Measurements from ENCODE around the gene MADCAM1. TPM values are rescaled to one million over a fixed set of nuclear protein-coding genes. Genes with fewer than 3 reads are reported as not detected.

The MADCAM1 gene
- total RNA-seq, 1 donor from 2014 or later: 0.40 TPM

DNA sequence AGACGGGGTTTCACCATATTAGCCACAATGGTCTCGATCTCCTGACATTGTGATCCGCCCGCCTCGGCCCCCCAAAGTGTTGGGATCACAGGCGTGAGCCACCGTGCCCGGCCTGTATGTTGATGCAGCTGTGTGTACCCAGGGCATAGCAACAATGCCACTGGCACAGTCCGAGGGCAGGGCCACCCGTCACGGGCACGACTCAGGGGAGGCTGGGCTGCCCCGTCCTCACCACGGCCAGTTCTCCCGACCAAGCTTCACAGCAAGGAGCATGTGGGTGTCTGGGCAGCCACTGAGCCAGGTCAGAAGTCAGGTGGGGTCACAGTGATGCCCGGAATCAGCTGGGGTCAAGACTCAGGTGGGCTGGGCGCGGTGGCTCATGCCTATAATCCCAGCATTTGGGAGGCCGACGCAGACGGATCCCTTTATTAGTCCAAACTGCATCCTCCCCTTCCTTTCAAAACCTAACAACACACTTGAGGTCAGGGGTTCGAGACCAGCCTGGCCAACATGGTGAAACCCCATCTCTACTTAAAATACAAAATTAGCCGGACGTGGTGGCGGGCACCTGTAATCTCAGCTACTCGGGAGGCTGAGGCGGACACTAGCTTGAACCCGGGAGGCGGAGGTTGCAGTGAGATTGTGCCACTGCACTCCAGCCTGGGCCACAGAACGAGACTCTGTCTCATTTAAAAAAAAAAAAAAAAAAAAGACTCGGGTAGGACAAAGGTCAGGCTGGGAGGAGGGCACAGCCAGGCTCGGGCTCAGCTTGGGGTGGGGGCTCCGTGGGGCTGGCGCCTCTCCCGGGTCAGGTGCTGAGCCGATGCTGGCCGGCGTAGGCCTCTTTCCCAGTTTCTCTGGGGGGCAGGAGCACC lies 34.1 kb downstream of the MADCAM1 start:
- ChIA-PET POLR2A (interaction anchor here (1.0 to 1.5 kb wide), 2 partner anchors 11 to 20 kb away, joined by 10 to 23 read pairs; no protein-coding TSS in a partner anchor), CTCF (interaction anchor here (1.2 to 1.9 kb wide), 2 partner anchors 19 to 24 kb away, joined by 5 to 11 read pairs; no protein-coding TSS in a partner anchor)
- DNase-seq: no peak
- intact Hi-C loops (cut with micrococcal nuclease): loop anchor here (1.0 to 2.0 kb wide), 4 partner anchors 23 to 266 kb away; partner anchors contain the start of genes PTBP1 and TPGS1
- Mint-ChIP-seq H3K4me1 (peaks cover 18% of the 10 kb centered on the region), H3K27ac (peak overlapping the region; percentile 77), H3K36me3 (ENCODE audit: low read depth) (no peaks in the 10 kb centered on the region), H3K27me3 (peaks cover 4% of the 10 kb centered on the region), H3K9me3 (no peaks in the 10 kb centered on the region), H3K4me3 (peak overlapping the region; percentile 85)
- no peak for ATAC-seq (ENCODE audit: low read depth)
- TF ChIP-seq, protein P1, sequence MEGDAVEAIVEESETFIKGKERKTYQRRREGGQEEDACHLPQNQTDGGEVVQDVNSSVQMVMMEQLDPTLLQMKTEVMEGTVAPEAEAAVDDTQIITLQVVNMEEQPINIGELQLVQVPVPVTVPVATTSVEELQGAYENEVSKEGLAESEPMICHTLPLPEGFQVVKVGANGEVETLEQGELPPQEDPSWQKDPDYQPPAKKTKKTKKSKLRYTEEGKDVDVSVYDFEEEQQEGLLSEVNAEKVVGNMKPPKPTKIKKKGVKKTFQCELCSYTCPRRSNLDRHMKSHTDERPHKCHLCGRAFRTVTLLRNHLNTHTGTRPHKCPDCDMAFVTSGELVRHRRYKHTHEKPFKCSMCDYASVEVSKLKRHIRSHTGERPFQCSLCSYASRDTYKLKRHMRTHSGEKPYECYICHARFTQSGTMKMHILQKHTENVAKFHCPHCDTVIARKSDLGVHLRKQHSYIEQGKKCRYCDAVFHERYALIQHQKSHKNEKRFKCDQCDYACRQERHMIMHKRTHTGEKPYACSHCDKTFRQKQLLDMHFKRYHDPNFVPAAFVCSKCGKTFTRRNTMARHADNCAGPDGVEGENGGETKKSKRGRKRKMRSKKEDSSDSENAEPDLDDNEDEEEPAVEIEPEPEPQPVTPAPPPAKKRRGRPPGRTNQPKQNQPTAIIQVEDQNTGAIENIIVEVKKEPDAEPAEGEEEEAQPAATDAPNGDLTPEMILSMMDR (IDR thresholded peaks at IDR 0.05): no peak

DNA sequence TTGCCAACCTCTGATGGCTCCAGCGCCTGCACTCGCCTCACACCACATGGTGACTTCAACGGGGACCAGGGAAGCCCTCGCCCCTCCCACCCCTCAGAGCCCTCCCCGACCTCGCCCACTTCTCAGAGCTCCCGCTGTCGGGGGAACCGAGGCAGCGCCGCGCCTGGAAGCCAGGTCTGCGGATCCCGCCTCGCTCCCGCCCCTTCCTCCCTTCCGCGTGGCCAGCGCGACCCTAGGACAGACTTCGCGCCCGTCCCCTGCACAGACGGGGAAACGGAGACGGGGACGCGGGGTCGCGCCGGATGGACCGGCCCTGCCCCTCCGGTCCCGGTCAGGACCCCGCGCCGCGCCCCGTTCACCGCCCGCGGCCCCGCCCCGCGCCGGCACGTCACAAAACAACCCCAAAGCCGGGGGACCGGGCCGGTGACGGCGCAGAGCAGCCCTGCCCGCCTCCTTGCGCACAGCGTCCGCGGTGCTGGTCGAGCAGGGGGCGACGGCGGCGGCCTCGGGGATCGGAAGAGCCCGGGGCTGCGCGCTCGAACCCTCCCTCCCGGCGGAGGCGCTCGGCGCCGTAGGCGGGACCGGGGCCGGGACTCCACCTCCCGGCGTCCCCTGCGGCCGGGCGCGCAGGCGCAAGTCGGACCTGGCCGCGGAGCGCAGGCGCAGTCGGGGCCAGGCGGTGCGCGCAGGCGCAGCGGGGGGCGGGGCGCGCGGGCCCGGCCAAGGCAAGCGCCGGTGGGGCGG lies 34.9 kb downstream of the MADCAM1 start:
- Mint-ChIP-seq H3K27ac (peak overlapping the region; percentile 77), H3K4me1 (peaks cover 18% of the 10 kb centered on the region), H3K27me3 (peaks cover 1% of the 10 kb centered on the region), H3K9me3 (no peaks in the 10 kb centered on the region), H3K36me3 (ENCODE audit: low read depth) (no peaks in the 10 kb centered on the region), H3K4me3 (peak overlapping the region; percentile 85)
- peak; percentile 99 for DNase-seq
- ChIA-PET CTCF (interaction anchor here (1.2 to 1.9 kb wide), 2 partner anchors 20 to 25 kb away, joined by 5 to 11 read pairs; no protein-coding TSS in a partner anchor), POLR2A (interaction anchor here (0.6 to 1.7 kb wide), 7 partner anchors 12 to 1411 kb away, joined by 3 to 23 read pairs (median 5); partner anchors contain the start of genes BSG and RNF126)
- TF ChIP-seq, protein P1 (IDR thresholded peaks at IDR 0.05): no peak
- peak; percentile 81 for ATAC-seq (ENCODE audit: low read depth)
- intact Hi-C loops (cut with micrococcal nuclease): loop anchor here (1.0 to 2.0 kb wide), 4 partner anchors 24 to 266 kb away; partner anchors contain the start of genes PTBP1 and TPGS1

DNA sequence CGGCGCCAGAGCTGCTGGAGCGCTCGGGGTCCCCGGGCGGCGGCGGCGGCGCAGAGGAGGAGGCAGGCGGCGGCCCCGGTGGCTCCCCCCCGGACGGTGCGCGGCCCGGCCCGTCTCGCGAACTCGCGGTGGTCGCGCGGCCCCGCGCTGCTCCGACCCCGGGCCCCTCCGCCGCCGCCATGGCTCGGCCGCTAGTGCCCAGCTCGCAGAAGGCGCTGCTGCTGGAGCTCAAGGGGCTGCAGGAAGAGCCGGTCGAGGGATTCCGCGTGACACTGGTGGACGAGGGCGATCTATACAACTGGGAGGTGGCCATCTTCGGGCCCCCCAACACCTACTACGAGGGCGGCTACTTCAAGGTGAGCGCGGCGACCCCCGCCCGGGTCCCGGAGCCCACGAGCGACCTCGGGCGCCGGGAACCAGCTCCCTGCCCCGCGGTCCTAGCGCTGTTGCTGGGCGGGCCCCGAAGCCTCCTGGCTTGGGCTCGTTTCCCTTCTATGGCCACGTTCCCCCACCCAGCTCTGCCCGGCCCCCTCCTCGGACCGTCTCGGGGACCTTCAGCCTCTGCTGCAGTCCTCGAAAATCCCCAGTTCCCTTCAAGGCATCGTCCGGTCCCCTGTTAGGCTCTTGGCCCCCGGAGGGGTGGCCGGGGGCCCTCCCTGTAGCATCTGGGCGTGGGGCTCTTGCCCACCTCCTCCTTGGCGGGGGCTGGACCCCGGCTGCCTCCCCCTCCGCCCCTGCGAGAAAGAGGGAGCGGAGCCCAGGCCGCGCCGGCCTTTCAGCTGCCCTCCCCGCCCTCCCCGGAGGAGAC lies 35.7 kb downstream of the MADCAM1 start, which contains the start of gene CDC34:
TSS of gene CDC34 (plus strand) at position 8 of the 808 bp plus-strand sequence. CDS start at position 180, 172 bp downstream.
- ATAC-seq (ENCODE audit: low read depth): peak; percentile 25

More for the DNA sequence above, 35.7 kb downstream of the MADCAM1 start, which contains the start of gene CDC34:
- ChIA-PET CTCF (interaction anchor here (0.5 to 1.9 kb wide), 5 partner anchors 11 to 25 kb away, joined by 3 to 11 read pairs (median 6); no protein-coding TSS in a partner anchor), POLR2A (interaction anchor here (0.9 to 1.7 kb wide), 5 partner anchors 21 to 131 kb away, joined by 3 to 14 read pairs (median 4); partner anchors contain the start of genes BSG and RNF126)
- Mint-ChIP-seq H3K27me3 (no peaks in the 10 kb centered on the region), H3K4me3 (peak within 1 kb of the TSS; percentile 88), H3K36me3 (ENCODE audit: low read depth) (peaks cover 5% of the 10 kb centered on the region), H3K4me1 (peaks cover 18% of the 10 kb centered on the region), H3K9me3 (no peaks in the 10 kb centered on the region), H3K27ac (peak within 1 kb of the TSS; percentile 77)
- DNase-seq: no peak
- intact Hi-C loops (cut with micrococcal nuclease): loop anchor here (1.0 to 2.0 kb wide), 4 partner anchors 25 to 265 kb away; partner anchors contain the start of genes PTBP1 and TPGS1
- TF ChIP-seq, protein P1 (IDR thresholded peaks at IDR 0.05): no peak
